Heart right ventricle (tissue), 16 donors: ENCODE results near the gene STIP1. TPM values are rescaled to one million over a fixed set of nuclear protein-coding genes. Genes with fewer than 3 reads are reported as not detected.
A peak's percentile ranks its signal among the peaks of the same experiment; 100 is the strongest.

ENCODE experiments used
- ATAC-seq, 8 donors: fragments of 200-7000 bp; cut with Tn5 transposase; one replicate each; pipeline ENCODE4 v1.9.1; 2020; ENCODE audit warnings: mild to moderate bottlenecking in 8 of 8, moderate library complexity in 8 of 8, moderate number of reproducible peaks in 1 of 8
- DNase-seq, 2 donors: peaks; one replicate each; pipeline ENCODE4 v3.0.0-alpha.2; 2020
- H3K27ac ChIP-seq, 10 donors: fragments of 200-600 bp; sonication (generic) in 2 of 10; one replicate each; pipeline versions ENCODE4 v1.5.0 to v1.8.0; 2020 to 2022; ENCODE audit warnings: mild to moderate bottlenecking in 3 of 10
- H3K27me3 ChIP-seq, 7 donors: fragments of 200-600 bp; one replicate each; pipeline ENCODE4 v1.8.0; 2021 to 2022; ENCODE audit warnings: mild to moderate bottlenecking in 2 of 7
- H3K36me3 ChIP-seq, 9 donors: fragments of 200-600 bp; sonication (generic) in 1 of 9; one replicate each; pipeline versions ENCODE4 v1.5.0 to v1.8.0; 2020 to 2022; ENCODE audit warnings: mild to moderate bottlenecking in 2 of 9
- H3K4me1 ChIP-seq, 9 donors: fragments of 200-600 bp; sonication (generic) in 1 of 9; one replicate each; pipeline versions ENCODE4 v1.5.0 to v1.8.0; 2020 to 2022; ENCODE audit warnings: mild to moderate bottlenecking in 4 of 9
- H3K4me3 ChIP-seq, 10 donors: fragments of 200-600 bp; sonication (generic) in 2 of 10; one replicate each; pipeline versions ENCODE4 v1.5.0 to v1.8.0; 2020 to 2022; ENCODE audit warnings: mild to moderate bottlenecking in 7 of 10, moderate library complexity in 2 of 10
- H3K9me3 ChIP-seq, 11 donors: fragments of 200-600 bp in 10 of 11; sonication (generic) in 2 of 11; one replicate each; pipeline versions ENCODE4 v1.5.0 to v1.8.0; 2013 to 2022; ENCODE audit warnings: mild to moderate bottlenecking in 2 of 11, control low read depth in 1 of 11, moderate library complexity in 1 of 11
- CTCF ChIP-seq, 9 donors: fragments of 200-600 bp; sonication (generic) in 2 of 9; IDR thresholded peaks; one replicate each; pipeline versions ENCODE4 v1.5.0 to v1.8.0; 2021 to 2022; ENCODE audit warnings: antibody characterized with exemption in 9 of 9, mild to moderate bottlenecking in 5 of 9, moderate library complexity in 1 of 9
- WGBS, 2 donors: extraction: QIAGEN DNeasy Blood & Tissue Kit; methylation state at CpG; one replicate each; pipeline ENCODE4 v1.1.7; 2013; ENCODE audit warnings: inconsistent platforms in 1 of 2; 5-methylcytosine and 5-hydroxymethylcytosine counted together
- intact Hi-C, 10 donors: fragments of 100-400 bp; cut with DNase I; formaldehyde crosslinking; loops; one replicate each; pipeline versions ENCODE4 v1.11.1 to v1.14.2; 2022
- polyA plus RNA-seq, 2 donors: library from polyadenylated mRNA; stranded (reverse); fragments of 200-250 nt; gene quantifications; one replicate each; pipeline ENCODE4 v1.2.3, GENCODE V29; 2013
- total RNA-seq, 10 donors: library from RNA; stranded (reverse); fragmentation: NEBNext Ultra II Directional in 3 of 10; extraction: Animal tissue kit (Norgen Biotek cat#: 25700) in 3 of 10; gene quantifications; one replicate each; pipeline versions ENCODE4 v1.2.1 to v1.2.4, GENCODE V29; 2021 to 2023
- donor health status: Arrhythmogenic right ventricular cardiomyopathy.
- donor health status: ischemic (EF 13 %, LVEDD 7.1; RV severe dilation, severe dysfunction).
- donor health status: healthy with polysubstance abuse.
- donor health status: DM: no; HTN: yes; CAD: no.
- donor health status: DM: no; HTN: no; CAD: no.
- donor health status: ischemic (EF 25% LVEDD 6.9; RV normal size, moderate dysfunction).
- donor health status: ischemic (EF 25% LVEDD 5.7; RV mildly dilated, moderate dysfunction).
- donor health status: healthy.
- donor health status: DM: yes; HTN: yes; CAD: no.
- donor health status: Ischemic cardiomyopathy.
- donor health status: ischemic (EF 35%, LVEDD 5.7; RV mildly dilated, moderate dysfunction).
- donor health status: nonischemic (EF 11% LVEDD 7.7; RV severe dilation, severe dysfunction).
- donor health status: DM: yes; HTN: yes; CAD: no.
- donor health status: PGD.
- donor health status: ischemic (EF 29% LVEDD 5.4; RV normal size, mild dysfunction).
- donor health status: nonischemic (EF 23%, LVEDD 6.1; RV moderate dilation, normal function).

The STIP1 gene
- total and polyA plus RNA-seq, 12 donors: 55.3 to 144 (median 87.9) TPM

DNA sequence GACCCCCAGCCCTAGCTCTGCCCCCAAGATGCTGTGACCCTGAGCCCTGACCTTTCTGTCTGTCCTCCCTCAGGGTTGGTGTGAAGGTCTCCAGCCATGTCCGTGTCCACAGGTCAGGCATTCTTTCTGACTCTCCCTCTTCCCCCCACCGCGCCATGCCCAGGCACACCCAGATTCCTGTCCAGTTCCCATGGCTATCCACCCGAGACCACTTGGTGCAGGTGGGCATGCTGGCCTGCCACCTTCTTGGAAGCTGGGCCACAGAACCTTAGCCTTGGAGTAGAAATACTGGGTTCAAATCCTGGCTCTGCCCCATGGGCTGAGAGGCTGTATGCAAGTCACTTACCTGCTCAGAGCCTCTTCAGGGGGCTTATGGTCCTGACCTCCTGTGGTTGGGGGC lies 63.1 kb downstream of the STIP1 start:
- 93 to 100% methylated on average over 4 of the region's 4 CpGs for WGBS, 2 donors
- intact Hi-C loops: loop anchor here in 1 of 10 donors (5.0 kb wide), 1 partner anchor 53 kb away; the partner anchor contains the start of gene CATSPERZ
- no peak for ATAC-seq
- H3K4me1 ChIP-seq: peaks cover 9 to 62% (median 53%) of the 10 kb centered on the region in 9 donors
- peak in 1 of 2 donors; percentile 11 for DNase-seq
- TF ChIP-seq CTCF (IDR thresholded peaks at IDR 0.05): no peak
- no peak overlapping the region for H3K27ac ChIP-seq
- H3K27me3 ChIP-seq: no peaks in the 10 kb centered on the region
- no peak overlapping the region for H3K4me3 ChIP-seq
- H3K9me3 ChIP-seq: no peaks in the 10 kb centered on the region
- peaks cover 0 to 8% (median 0%) of the 10 kb centered on the region in 9 donors for H3K36me3 ChIP-seq

DNA sequence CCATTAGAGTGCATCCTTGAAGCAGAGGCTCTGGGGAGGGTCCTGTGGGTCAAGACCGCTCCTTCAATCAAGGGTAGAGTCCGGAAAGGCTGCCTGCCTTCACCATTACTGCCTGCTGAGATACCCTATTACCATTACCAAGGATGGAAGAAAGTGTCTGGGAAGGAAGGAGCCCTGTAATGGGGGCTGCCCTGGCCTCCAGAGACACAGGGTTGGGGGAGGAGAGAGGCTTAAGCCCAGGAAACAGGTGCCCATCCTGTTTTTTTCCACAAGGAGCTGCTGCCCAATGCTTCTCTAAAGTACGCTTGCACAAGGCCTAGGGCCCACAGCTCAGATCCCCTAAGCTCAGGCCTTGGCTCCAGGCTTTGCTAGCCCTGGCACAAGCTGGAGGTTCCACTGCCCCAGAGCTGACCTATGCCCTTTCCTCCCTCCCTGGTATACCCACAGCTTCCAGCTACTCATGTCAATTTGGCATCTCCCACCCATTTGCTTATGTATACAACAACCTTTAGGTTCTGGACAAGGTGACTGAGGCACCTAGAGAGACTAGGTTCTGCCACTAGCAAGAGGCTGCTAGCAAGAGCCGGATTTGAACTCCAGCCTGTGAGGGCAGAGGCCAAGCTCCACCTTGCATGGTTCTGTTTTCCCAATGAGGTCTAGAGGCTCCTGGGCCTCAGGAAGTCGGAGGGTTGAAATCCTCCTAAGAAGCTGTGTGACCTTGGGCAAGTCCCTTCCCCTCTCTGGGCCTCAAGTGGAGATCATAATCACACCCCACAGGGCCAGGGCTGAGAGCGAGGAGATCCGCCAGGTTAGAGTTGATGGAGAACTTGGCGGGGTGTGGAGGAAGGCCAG lies 63.8 kb downstream of the STIP1 start:
- ATAC-seq: no peak
- peaks cover 9 to 62% (median 54%) of the 10 kb centered on the region in 9 donors for H3K4me1 ChIP-seq
- intact Hi-C loops: loop anchor here in 3 of 10 donors (2.0 to 5.0 kb wide), 3 partner anchors 17 to 53 kb away; partner anchors contain the start of gene CATSPERZ (in 2 of the 3)
- no peak overlapping the region for H3K27ac ChIP-seq
- no peaks in the 10 kb centered on the region for H3K27me3 ChIP-seq
- TF ChIP-seq CTCF (IDR thresholded peaks at IDR 0.05): no peak
- peaks cover 0 to 9% (median 0%) of the 10 kb centered on the region in 9 donors for H3K36me3 ChIP-seq
- WGBS, 2 donors: 90 to 92% methylated on average over 8 of the region's 8 CpGs
- no peak overlapping the region for H3K4me3 ChIP-seq
- DNase-seq: no peak
- no peaks in the 10 kb centered on the region for H3K9me3 ChIP-seq

- no peak for TF ChIP-seq CTCF (IDR thresholded peaks at IDR 0.05)
- no peaks in the 10 kb centered on the region for H3K9me3 ChIP-seq
- WGBS, 2 donors: 22 to 25% methylated on average over 13 of the region's 13 CpGs
- DNase-seq: no peak
- H3K36me3 ChIP-seq: peaks cover 0 to 14% (median 2%) of the 10 kb centered on the region in 9 donors
- H3K4me1 ChIP-seq: peaks cover 9 to 55% (median 46%) of the 10 kb centered on the region in 9 donors
- intact Hi-C loops: loop anchor here in 3 of 10 donors (1.0 to 5.0 kb wide), 4 partner anchors 16 to 52 kb away; partner anchors contain the start of gene CATSPERZ (in 1 of the 3)
- no peaks in the 10 kb centered on the region for H3K27me3 ChIP-seq
- H3K27ac ChIP-seq: peak overlapping the region in 6 of 10 donors; percentile 11 to 85 (median 66)
- H3K4me3 ChIP-seq: peak overlapping the region in 9 of 10 donors; percentile 72 to 93 (median 84)
- no peak for ATAC-seq
These were observed 64.5 kb downstream of the STIP1 start for GRCh38 chr11:64250415-64251015.
